Erythroblast (primary cell): ENCODE data around the gene GPHA2.

Experiments used
- GATA1 ChIP-seq: IDR thresholded peaks from 2 replicates; pipeline ENCODE4 v1.6.1; 2011; ENCODE audit warnings: low read depth, mild to moderate bottlenecking, control low read depth, low read length, moderate library complexity
- POLR2A ChIP-seq: IDR thresholded peaks from 2 replicates; pipeline ENCODE4 v1.6.1; 2011; ENCODE audit warnings: mild to moderate bottlenecking, low read length

- no peak for TF ChIP-seq POLR2A
- no peak for TF ChIP-seq GATA1
Measured at GRCh38 chr11:64896448-64897022, 39.2 kb downstream of the GPHA2 start.
